Esophagus squamous epithelium (tissue), 5 donors: ENCODE measurements around the gene ABAT. TPM values are rescaled to one million over a fixed set of nuclear protein-coding genes. Genes with fewer than 3 reads are reported as not detected.
A peak's percentile ranks its signal among the peaks of the same experiment; 100 is the strongest.

ENCODE experiments used
- DNase-seq: peaks from one replicate; lab custom pipeline; 2025; lab: John Stamatoyannopoulos, UW
- H3K27ac ChIP-seq, 4 donors: fragments of 200-600 bp; sonication (generic); one replicate each; pipeline ENCODE4 v1.5.1; 2016 to 2019; ENCODE audit warnings: mild to moderate bottlenecking in 1 of 4
- H3K27me3 ChIP-seq, 4 donors: fragments of 200-600 bp; sonication (generic); 1 replicate in 3 of 4; 2 replicates in 1 of 4; pipeline versions ENCODE4 v1.5.1 to v1.6.0; 2017 to 2021; ENCODE audit warnings: antibody characterized with exemption in 1 of 4
- H3K36me3 ChIP-seq, 3 donors: fragments of 200-600 bp; sonication (generic); one replicate each; pipeline ENCODE4 v1.5.1; 2016 to 2019
- H3K4me1 ChIP-seq, 3 donors: fragments of 200-600 bp; sonication (generic); one replicate each; pipeline ENCODE4 v1.5.1; 2017 to 2019
- H3K4me3 ChIP-seq, 4 donors: fragments of 200-600 bp; sonication (generic); 1 replicate in 3 of 4; 2 replicates in 1 of 4; pipeline ENCODE4 v1.5.1; 2016 to 2019; ENCODE audit warnings: mild to moderate bottlenecking in 2 of 4, moderate library complexity in 1 of 4
- H3K9me3 ChIP-seq, 3 donors: fragments of 200-600 bp; sonication (generic); one replicate each; pipeline ENCODE4 v1.5.1; 2016 to 2019
- CTCF ChIP-seq, 6 experiments: fragments of 450-650 bp in 4 of 6; fragments of 200-600 bp in 2 of 6; sonication (generic) in 2 of 6; IDR thresholded peaks; one replicate each; pipeline ENCODE4 v1.5.1; 2016 to 2019; ENCODE audit warnings: antibody characterized with exemption in 6 of 6, mild to moderate bottlenecking in 4 of 6, moderate library complexity in 4 of 6
- POLR2A ChIP-seq, 4 donors: fragments of 450-650 bp; IDR thresholded peaks; one replicate each; pipeline ENCODE4 v1.6.1; 2017; ENCODE audit warnings: antibody characterized with exemption in 4 of 4, mild to moderate bottlenecking in 4 of 4, moderate library complexity in 3 of 4
- WGBS, 2 donors: methylation state at CpG; one replicate each; pipeline ENCODE4 v1.1.5; 2018; 5-methylcytosine and 5-hydroxymethylcytosine counted together
- intact Hi-C: fragments of 100-400 bp; cut with DNase I; formaldehyde crosslinking; loops from one replicate; pipeline ENCODE4 v1.15.0; 2022
- total RNA-seq, 4 donors: library from RNA; depleted of rRNA; stranded (reverse); fragments of >200 nt; gene quantifications; one replicate each; pipeline ENCODE4 v1.1.0, GENCODE V29; 2016
- donor health status: DM: yes; HTN: yes; CAD: no.

ABAT gene
- total RNA-seq, 4 donors from 2014 or later = 2.9 to 14.5 (median 9.1) TPM

GRCh38 chr16:8774208-8774607 lies 99.8 kb downstream of the ABAT start:
- no peak for DNase-seq
- WGBS, 2 donors = 85 to 88% methylated on average over 11 of the region's 11 CpGs
- H3K4me3 ChIP-seq = no peak overlapping the region
- H3K36me3 ChIP-seq = peaks cover 0 to 93% (median 0%) of the 10 kb centered on the region in 3 donors
- no peaks in the 10 kb centered on the region for H3K9me3 ChIP-seq
- intact Hi-C loops = no loop called here
- no peak overlapping the region for H3K27ac ChIP-seq
- TF ChIP-seq POLR2A (IDR thresholded peaks at IDR 0.05) (no peak), CTCF (IDR thresholded peaks at IDR 0.05) (no peak)
- H3K4me1 ChIP-seq = peaks cover 0 to 16% (median 7%) of the 10 kb centered on the region in 3 donors
- no peaks in the 10 kb centered on the region for H3K27me3 ChIP-seq

GRCh38 chr16:8775359-8775758 lies 100.9 kb downstream of the ABAT start:
- 40 to 92% methylated on average over 1 of the region's 1 CpG for WGBS, 2 donors
- Histone ChIP-seq H3K9me3 (no peaks in the 10 kb centered on the region), H3K4me1 (peaks cover 0 to 16% (median 7%) of the 10 kb centered on the region in 3 donors), H3K27ac (peak overlapping the region; percentile 14 to 75 (median 52)), H3K4me3 (no peak overlapping the region), H3K27me3 (no peaks in the 10 kb centered on the region), H3K36me3 (peaks cover 0 to 95% (median 0%) of the 10 kb centered on the region in 3 donors)
- TF ChIP-seq POLR2A (IDR thresholded peaks at IDR 0.05) (no peak), CTCF (IDR thresholded peaks at IDR 0.05) (no peak)
- intact Hi-C loops = no loop called here
- no peak for DNase-seq

DNA sequence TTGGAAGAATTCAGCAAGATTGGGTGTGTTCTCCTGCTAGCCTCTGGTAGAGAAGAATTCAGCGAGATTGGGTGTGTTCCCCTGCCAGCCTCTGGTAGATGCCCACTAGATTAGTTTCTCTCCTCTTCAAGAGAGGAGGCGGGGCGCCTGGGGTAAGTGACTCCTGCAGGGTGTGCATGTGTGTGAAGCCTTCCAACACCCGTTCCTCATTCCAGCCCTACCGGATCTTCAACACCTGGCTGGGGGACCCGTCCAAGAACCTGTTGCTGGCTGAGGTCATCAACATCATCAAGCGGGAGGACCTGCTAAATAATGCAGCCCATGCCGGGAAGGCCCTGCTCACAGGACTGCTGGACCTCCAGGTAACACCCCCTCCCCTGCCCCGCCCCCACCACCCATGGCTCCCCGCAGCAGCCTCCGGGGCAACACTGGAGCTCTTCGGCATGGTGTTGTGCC lies 101.7 kb downstream of the ABAT start:
- DNase-seq = no peak
- Histone ChIP-seq H3K27ac (peak overlapping the region; percentile 14 to 75 (median 52)), H3K4me3 (no peak overlapping the region), H3K27me3 (no peaks in the 10 kb centered on the region), H3K36me3 (peaks cover 0 to 90% (median 0%) of the 10 kb centered on the region in 3 donors), H3K9me3 (no peaks in the 10 kb centered on the region), H3K4me1 (peaks cover 0 to 16% (median 7%) of the 10 kb centered on the region in 3 donors)
- 61 to 67% methylated on average over 3 to 5 of the region's 12 CpGs for WGBS, 2 donors
- no peak for TF ChIP-seq CTCF (IDR thresholded peaks at IDR 0.05)
- TF ChIP-seq POLR2A (IDR thresholded peaks at IDR 0.05) = no peak
- intact Hi-C loops = no loop called here

DNA sequence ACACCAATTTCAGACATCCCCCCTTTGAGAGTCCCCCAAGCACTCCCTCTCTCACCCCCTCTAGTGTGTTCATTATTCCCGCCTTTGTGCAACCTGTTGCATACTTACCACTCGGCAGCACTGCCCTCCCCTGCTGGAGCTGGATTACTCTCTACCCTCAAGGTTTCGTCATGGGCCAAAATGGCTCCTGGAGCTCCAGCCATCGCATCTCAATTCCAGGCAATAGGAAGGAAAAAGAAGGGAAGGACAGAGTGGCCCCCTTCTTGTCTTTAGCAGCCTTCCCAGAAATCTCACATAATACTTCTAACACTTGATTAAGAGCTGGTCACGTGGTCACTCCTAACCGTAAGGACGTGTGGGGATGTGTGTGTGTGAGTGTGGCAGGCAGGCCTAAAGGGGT lies 102.8 kb downstream of the ABAT start:
- Histone ChIP-seq H3K4me3 (no peak overlapping the region), H3K27me3 (no peaks in the 10 kb centered on the region), H3K27ac (no peak overlapping the region), H3K4me1 (peaks cover 0 to 16% (median 7%) of the 10 kb centered on the region in 3 donors), H3K36me3 (peaks cover 0 to 87% (median 0%) of the 10 kb centered on the region in 3 donors), H3K9me3 (no peaks in the 10 kb centered on the region)
- intact Hi-C loops = no loop called here
- TF ChIP-seq POLR2A (IDR thresholded peaks at IDR 0.05) (no peak), CTCF (IDR thresholded peaks at IDR 0.05) (no peak)
- DNase-seq = no peak
- WGBS, 2 donors = 100% methylated on average over 3 of the region's 7 CpGs

DNA sequence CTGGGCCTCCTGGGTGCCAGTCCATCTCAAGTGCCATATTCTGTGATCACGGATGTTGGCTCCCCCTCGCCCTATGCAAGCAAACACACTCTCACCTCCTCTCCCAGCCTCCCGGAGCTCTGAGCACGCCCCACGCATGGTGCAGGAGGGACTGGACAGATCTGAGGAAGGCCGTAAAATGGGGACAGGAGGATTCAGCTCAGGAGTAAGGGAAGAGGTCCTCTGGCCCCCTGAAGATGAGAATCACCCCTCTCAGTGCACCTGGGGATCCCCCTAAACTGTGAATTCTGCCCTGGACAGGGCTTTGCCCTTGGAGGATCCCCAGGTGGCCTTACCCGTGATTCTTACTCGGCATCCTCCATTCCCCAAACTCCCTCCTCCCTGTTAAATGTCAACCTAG lies 107.4 kb downstream of the ABAT start:
- WGBS, 2 donors = 77 to 88% methylated on average over 3 of the region's 8 CpGs
- no peak for DNase-seq
- TF ChIP-seq CTCF (IDR thresholded peaks at IDR 0.05) (no peak), POLR2A (IDR thresholded peaks at IDR 0.05) (no peak)
- Histone ChIP-seq H3K36me3 (peaks cover 0 to 49% (median 0%) of the 10 kb centered on the region in 3 donors), H3K9me3 (no peaks in the 10 kb centered on the region), H3K4me1 (peaks cover 0 to 1% (median 0%) of the 10 kb centered on the region in 3 donors), H3K4me3 (no peak overlapping the region), H3K27ac (no peak overlapping the region), H3K27me3 (no peaks in the 10 kb centered on the region)
- intact Hi-C loops = no loop called here
